22Rv1 (cell line): Measurements from ENCODE around the gene MORC2.

Source experiments
- H3K27ac ChIP-seq: fragments of 450-650 bp; 2 replicates; pipeline ENCODE4 v1.5.1; 2017
- ZFX ChIP-seq: fragments of 450-650 bp; IDR thresholded peaks from 2 replicates; pipeline ENCODE4 v1.6.1; 2017; ENCODE audit warnings: antibody characterized with exemption, borderline replicate concordance
- TF ChIP-seq, protein P1 (sequence below): fragments of 450-650 bp; IDR thresholded peaks from 2 replicates; pipeline ENCODE4 v1.5.1; 2017; ENCODE audit warnings: mild to moderate bottlenecking

MORC2 gene

DNA sequence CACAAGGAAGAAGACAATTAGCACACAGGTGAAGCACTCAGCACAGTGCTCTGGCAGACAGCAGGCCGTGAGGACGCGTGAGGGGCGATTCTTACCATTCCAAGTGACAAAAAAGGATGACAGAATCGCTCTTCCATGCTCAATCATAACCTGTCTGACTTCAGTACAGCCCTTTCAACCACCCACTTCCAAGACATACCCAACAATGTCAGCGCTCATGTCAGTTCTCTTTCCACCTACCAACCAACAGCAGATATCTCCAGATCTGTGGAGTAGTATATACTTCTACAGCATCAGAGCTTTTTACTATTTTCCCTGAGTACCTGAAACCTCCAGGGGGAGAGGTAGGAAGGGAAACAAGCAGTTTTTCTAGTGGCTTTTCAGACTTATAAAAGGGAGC is 40.2 kb downstream of the MORC2 start:
- H3K27ac ChIP-seq, result no peak overlapping the region
- TF ChIP-seq, protein P1, sequence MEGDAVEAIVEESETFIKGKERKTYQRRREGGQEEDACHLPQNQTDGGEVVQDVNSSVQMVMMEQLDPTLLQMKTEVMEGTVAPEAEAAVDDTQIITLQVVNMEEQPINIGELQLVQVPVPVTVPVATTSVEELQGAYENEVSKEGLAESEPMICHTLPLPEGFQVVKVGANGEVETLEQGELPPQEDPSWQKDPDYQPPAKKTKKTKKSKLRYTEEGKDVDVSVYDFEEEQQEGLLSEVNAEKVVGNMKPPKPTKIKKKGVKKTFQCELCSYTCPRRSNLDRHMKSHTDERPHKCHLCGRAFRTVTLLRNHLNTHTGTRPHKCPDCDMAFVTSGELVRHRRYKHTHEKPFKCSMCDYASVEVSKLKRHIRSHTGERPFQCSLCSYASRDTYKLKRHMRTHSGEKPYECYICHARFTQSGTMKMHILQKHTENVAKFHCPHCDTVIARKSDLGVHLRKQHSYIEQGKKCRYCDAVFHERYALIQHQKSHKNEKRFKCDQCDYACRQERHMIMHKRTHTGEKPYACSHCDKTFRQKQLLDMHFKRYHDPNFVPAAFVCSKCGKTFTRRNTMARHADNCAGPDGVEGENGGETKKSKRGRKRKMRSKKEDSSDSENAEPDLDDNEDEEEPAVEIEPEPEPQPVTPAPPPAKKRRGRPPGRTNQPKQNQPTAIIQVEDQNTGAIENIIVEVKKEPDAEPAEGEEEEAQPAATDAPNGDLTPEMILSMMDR, result no peak
- no peak for TF ChIP-seq ZFX

DNA sequence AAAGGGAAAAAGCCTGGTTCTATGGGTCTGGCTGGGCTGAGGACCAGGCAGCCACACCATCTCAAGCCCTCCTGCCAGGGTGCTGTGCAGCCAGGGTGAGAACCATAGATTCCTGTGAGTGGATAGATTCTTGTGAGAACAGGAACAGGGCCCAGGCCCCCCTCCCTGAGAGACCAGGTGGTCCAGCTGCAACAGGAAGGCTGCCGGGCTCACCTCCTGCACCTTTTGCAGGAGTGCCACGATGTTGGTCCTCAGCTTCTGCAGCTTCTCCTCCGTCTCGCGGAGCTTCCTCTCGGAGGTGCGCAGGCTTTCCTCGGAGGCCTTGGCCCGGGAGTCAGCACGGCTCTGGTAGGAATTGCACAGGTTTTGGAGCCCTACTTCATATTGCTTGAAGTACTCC is 40.8 kb downstream of the MORC2 start:
- TF ChIP-seq, protein P1, result no peak
- no peak for TF ChIP-seq ZFX
- H3K27ac ChIP-seq, result no peak overlapping the region

DNA sequence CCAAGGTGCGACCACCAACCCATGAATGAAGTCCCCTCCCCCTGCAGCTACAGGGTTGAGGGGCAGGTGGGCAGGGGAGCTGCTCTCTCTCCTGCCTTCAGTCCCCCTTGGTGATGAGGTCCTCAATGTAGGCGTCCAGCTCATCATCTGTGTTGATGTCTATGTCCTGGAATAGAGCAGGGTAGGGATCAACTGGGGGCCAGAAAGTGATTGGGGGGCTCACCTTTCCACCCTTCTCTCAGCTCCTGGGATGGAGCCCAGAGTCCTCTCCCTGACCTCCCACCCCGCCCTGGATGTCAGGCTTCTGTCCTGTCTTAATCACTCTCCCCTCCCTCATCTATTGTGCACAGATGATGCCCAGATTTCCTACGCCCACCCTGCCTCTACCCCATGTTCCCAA is 41.9 kb downstream of the MORC2 start:
- TF ChIP-seq ZFX, result no peak
- TF ChIP-seq, protein P1, result no peak
- no peak overlapping the region for H3K27ac ChIP-seq

DNA sequence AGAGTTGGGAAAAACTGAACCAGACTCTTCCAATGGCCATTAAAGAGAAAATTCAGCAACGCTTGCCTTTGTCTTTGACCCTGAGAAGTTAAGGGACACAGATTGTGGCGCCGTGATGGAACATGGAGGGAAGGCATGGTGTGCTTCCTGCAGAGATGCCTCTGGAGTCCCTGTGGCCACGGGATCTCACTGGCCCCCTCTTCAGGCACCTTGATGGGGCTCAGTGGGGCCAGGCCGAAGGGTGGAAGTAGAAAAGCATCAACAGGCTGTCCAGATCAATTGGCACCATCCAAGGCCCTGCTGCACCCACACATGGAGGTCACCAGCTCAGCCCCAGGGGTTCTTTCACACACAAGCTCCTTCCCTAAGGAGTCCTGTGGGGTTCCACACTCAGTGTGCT is 42.9 kb downstream of the MORC2 start:
- TF ChIP-seq ZFX, result no peak
- TF ChIP-seq, protein P1, result no peak
- no peak overlapping the region for H3K27ac ChIP-seq

DNA sequence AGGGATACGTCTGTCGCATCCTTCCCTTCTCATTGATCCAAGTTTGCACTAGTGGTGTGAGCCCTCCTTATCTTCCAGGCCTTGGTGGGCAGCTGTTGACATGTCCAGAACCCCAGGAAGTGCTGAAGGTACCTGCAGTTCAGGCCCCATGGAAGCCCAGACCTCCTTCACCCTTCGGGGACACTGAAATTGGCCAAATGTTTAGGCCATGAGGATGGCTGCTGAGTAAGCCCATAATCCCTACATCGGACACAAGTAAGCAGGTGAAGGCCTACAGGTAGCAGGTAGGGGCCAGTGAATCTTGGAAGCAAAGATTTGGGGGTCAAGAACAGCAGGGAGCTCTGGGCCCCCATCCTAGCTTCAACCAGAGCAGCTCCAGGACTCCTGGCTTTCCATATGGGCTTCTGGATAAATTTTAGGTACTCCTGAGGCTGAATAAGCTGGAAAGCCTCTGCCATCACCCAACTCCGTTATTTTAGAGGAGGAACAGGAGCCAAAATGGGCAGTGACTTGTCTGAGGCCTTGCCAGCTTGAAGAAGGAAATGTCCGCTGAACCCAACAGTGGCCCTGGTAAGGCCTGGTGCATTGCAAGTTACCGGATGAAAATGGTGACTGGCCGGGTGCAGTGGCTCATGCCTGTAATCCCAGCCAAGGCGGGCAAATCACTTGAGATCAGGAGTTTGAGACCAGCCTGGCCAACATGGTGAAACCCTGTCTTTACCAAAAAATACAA is 45.2 kb downstream of the MORC2 start:
- TF ChIP-seq, protein P1, result no peak
- TF ChIP-seq ZFX, result no peak
- no peak overlapping the region for H3K27ac ChIP-seq

DNA sequence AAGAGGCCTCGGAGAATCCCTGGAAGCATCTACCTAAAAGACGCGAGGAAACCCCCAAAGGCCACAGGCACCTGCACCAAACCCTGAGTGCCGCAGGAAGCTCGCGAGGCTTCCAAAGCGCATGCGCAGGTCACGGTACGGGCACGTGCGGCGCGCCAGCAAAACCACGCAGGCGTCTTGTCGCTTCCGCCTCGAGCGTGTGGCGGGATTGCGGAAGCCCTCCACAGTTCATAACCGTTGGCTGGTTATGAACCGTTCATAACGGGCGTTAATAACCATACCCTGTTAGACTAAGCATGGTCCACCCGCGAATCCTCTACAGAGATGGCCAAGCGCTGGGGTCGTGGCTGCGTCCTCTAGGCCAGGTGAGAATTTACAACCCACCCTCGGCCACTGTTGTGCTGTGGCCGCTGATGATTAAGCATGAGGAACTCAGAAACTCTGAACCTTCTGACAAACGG is 46.4 kb downstream of the MORC2 start:
- no peak for TF ChIP-seq ZFX
- TF ChIP-seq, protein P1, result 0 out of 2 replicates have a peak, but pooled peaks have one; percentile 2
- H3K27ac ChIP-seq, result peak overlapping the region; percentile 86

DNA sequence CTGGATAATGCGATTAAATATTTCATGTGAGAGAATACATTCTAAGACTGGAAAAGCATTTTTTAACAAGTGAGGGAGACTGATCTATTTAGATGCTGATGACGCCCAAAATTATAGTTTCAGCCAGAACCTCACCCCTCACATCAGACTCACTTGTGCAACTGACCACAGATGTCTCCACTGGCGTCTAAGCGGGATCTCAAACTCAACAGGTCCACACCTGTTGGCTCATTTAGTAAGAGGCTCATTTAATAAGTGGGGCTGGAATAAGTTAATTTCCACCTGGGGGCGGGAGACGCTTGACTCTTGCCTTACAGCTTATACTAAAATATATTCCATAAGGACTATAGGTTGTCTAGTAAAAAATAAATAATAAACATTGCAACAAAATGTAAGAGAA is 47.5 kb downstream of the MORC2 start:
- H3K27ac ChIP-seq, result peak overlapping the region; percentile 86
- TF ChIP-seq, protein P1, result no peak
- no peak for TF ChIP-seq ZFX
